Keratinocyte (primary cell): Measurements from ENCODE around the gene FAM83C. TPM values are rescaled to one million over a fixed set of nuclear protein-coding genes. Genes with fewer than 3 reads are reported as not detected.

Source experiments
- DNase-seq: peaks from one replicate; pipeline ENCODE4 v3.0.0-alpha.2; 2011; ENCODE audit warnings: low read depth, missing footprints, low spot score
- FAIRE-seq: peaks from 2 replicates; lab custom pipeline; 2011; peaks lifted over from hg19 to GRCh38; lab: Jason Lieb, UNC
- H2AFZ ChIP-seq: 2 replicates; pipeline ENCODE4 v1.6.0; 2012; ENCODE audit warnings: low read length, control low read depth, inconsistent platforms; ENCODE audit not compliant: control insufficient read depth
- H3K27ac ChIP-seq: 2 replicates; pipeline ENCODE4 v1.5.1; 2011; ENCODE audit warnings: low read length; ENCODE audit not compliant: control insufficient read depth, insufficient read depth
- H3K27me3 ChIP-seq: 3 replicates; pipeline ENCODE4 v1.6.0; 2011; ENCODE audit warnings: low read length; ENCODE audit not compliant: control insufficient read depth, insufficient read depth; ENCODE audit errors: extremely low read depth
- H3K36me3 ChIP-seq, 2 experiments: 2 replicates in 1 of 2; 3 replicates in 1 of 2; pipeline ENCODE4 v1.5.1; 2011; ENCODE audit warnings: low read length in 2 of 2, mild to moderate bottlenecking in 1 of 2; ENCODE audit not compliant: control insufficient read depth in 2 of 2, insufficient read depth in 2 of 2; ENCODE audit errors: extremely low read depth in 1 of 2
- H3K4me1 ChIP-seq: 3 replicates; pipeline ENCODE4 v1.5.1; 2011; ENCODE audit warnings: low read length; ENCODE audit not compliant: control insufficient read depth, insufficient read depth; ENCODE audit errors: extremely low read depth
- H3K4me2 ChIP-seq: 3 replicates; pipeline ENCODE4 v1.6.0; 2011; ENCODE audit warnings: low read depth, low read length; ENCODE audit not compliant: control insufficient read depth, insufficient read depth; ENCODE audit errors: extremely low read depth
- H3K4me3 ChIP-seq, 3 experiments: fragments of 200-600 bp in 1 of 3; sonication (generic) in 1 of 3; 2 replicates in 2 of 3; 3 replicates in 1 of 3; pipeline ENCODE4 v1.5.1; 2011 to 2016; ENCODE audit warnings: low read length in 3 of 3, mild to moderate bottlenecking in 3 of 3, control low read depth in 2 of 3, inconsistent platforms in 1 of 3, low read depth in 1 of 3, mixed read lengths in 1 of 3, mixed run types in 1 of 3, moderate library complexity in 1 of 3; ENCODE audit not compliant: control insufficient read depth in 2 of 3, insufficient read depth in 2 of 3; ENCODE audit errors: extremely low read depth in 1 of 3
- H3K79me2 ChIP-seq: 2 replicates; pipeline ENCODE4 v1.6.0; 2012; ENCODE audit warnings: low read length; ENCODE audit not compliant: control insufficient read depth, insufficient read depth
- H3K9ac ChIP-seq: 3 replicates; pipeline ENCODE4 v1.6.0; 2011; ENCODE audit warnings: low read length; ENCODE audit not compliant: control insufficient read depth, insufficient read depth; ENCODE audit errors: extremely low read depth
- H3K9me1 ChIP-seq: 3 replicates; pipeline ENCODE4 v1.6.0; 2011; ENCODE audit warnings: low read length; ENCODE audit not compliant: control insufficient read depth, insufficient read depth; ENCODE audit errors: extremely low read depth
- H3K9me3 ChIP-seq: 2 replicates; pipeline ENCODE4 v1.5.1; 2012; ENCODE audit warnings: low read depth, low read length; ENCODE audit not compliant: control insufficient read depth
- H4K20me1 ChIP-seq: 3 replicates; pipeline ENCODE4 v1.6.0; 2011; ENCODE audit warnings: low read length; ENCODE audit not compliant: control insufficient read depth, insufficient read depth; ENCODE audit errors: extremely low read depth
- EZH2 ChIP-seq: IDR thresholded peaks from one replicate; pipeline ENCODE4 v1.6.1; 2012; ENCODE audit warnings: inconsistent platforms, mild to moderate bottlenecking, low read length, moderate library complexity
- dilution Hi-C: fragments of 300-500 bp; cut with MboI; formaldehyde crosslinking; loops from one replicate; pipeline ENCODE4 v1.7.0; 2020; ENCODE audit warnings: low sequenced_read_pairs; ENCODE audit not compliant: extremely low pct_ligation_motif_present
- polyA plus RNA-seq, 5 experiments: library from polyadenylated mRNA; depleted of rRNA in 3 of 5; stranded (reverse) in 3 of 5; stranded (forward) in 1 of 5; unstranded in 1 of 5; fragments of >200 nt; gene quantifications; 1 replicate in 1 of 5; 2 replicates in 3 of 5; 3 replicates in 1 of 5; pipeline versions ENCODE4 v1.2.1 to v1.2.3, GENCODE V29; 2011 to 2012; ENCODE audit warnings: missing spikeins in 2 of 5, low read depth in 1 of 5, low replicate concordance in 1 of 5
- TF ChIP-seq, protein P1 (sequence below), 3 experiments: IDR thresholded peaks in 1 of 3; conservative IDR thresholded peaks in 1 of 3; optimal IDR thresholded peaks in 1 of 3; 2 replicates in 2 of 3; 3 replicates in 1 of 3; pipeline versions ENCODE3 to v1.5.1; 2011; ENCODE audit warnings: low read length in 3 of 3, mild to moderate bottlenecking in 3 of 3, moderate library complexity in 2 of 3, control low read depth in 1 of 3, inconsistent platforms in 1 of 3; ENCODE audit not compliant: insufficient read depth in 2 of 3; ENCODE audit errors: extremely low read depth in 1 of 3

The FAM83C gene
- polyA plus RNA-seq, 1 donor (not counting 4 experiments of a cell fraction or from before 2014, with no cell fraction given), result 12.4 TPM

DNA sequence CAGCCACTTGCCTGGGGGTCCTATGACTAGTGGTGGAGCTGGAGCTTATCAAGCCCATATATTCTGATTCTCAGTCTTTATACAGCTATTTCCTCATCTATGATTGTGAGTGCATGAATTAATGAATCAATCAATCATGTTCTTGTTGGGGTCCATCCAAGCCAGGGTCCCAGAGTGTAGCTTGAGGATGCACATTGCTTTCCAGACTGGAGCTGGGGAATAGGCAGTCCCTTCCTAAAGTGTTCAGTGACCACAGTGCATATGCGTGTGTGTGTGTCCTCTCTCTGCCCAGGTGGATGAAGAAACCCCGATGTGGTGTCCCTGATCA is 40.6 kb downstream of the FAM83C start:
- no peaks in the 10 kb centered on the region for H4K20me1 ChIP-seq
- no peak for FAIRE-seq
- H3K4me2 ChIP-seq, result no peak overlapping the region
- no peaks in the 10 kb centered on the region for H3K36me3 ChIP-seq
- DNase-seq, result no peak
- H3K9me3 ChIP-seq, result no peaks in the 10 kb centered on the region
- TF ChIP-seq EZH2, result no peak
- TF ChIP-seq, protein P1, sequence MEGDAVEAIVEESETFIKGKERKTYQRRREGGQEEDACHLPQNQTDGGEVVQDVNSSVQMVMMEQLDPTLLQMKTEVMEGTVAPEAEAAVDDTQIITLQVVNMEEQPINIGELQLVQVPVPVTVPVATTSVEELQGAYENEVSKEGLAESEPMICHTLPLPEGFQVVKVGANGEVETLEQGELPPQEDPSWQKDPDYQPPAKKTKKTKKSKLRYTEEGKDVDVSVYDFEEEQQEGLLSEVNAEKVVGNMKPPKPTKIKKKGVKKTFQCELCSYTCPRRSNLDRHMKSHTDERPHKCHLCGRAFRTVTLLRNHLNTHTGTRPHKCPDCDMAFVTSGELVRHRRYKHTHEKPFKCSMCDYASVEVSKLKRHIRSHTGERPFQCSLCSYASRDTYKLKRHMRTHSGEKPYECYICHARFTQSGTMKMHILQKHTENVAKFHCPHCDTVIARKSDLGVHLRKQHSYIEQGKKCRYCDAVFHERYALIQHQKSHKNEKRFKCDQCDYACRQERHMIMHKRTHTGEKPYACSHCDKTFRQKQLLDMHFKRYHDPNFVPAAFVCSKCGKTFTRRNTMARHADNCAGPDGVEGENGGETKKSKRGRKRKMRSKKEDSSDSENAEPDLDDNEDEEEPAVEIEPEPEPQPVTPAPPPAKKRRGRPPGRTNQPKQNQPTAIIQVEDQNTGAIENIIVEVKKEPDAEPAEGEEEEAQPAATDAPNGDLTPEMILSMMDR (optimal IDR thresholded peaks at IDR 0.05 in 1 of 3, IDR thresholded peaks at IDR 0.05 in 1 of 3, conservative IDR thresholded peaks at IDR 0.05 in 1 of 3; ENCODE audit: extremely low read depth in 1 of 3, insufficient read depth in 2 of 3, low read length in 3 of 3), result no peak
- dilution Hi-C loops, result no loop called here
- no peaks in the 10 kb centered on the region for H3K9me1 ChIP-seq
- H3K4me1 ChIP-seq, result no peaks in the 10 kb centered on the region
- H3K9ac ChIP-seq, result no peak overlapping the region
- no peaks in the 10 kb centered on the region for H3K79me2 ChIP-seq
- no peaks in the 10 kb centered on the region for H3K27me3 ChIP-seq
- no peak overlapping the region for H2AFZ ChIP-seq
- H3K4me3 ChIP-seq, result no peak overlapping the region
- H3K27ac ChIP-seq, result no peak overlapping the region

DNA sequence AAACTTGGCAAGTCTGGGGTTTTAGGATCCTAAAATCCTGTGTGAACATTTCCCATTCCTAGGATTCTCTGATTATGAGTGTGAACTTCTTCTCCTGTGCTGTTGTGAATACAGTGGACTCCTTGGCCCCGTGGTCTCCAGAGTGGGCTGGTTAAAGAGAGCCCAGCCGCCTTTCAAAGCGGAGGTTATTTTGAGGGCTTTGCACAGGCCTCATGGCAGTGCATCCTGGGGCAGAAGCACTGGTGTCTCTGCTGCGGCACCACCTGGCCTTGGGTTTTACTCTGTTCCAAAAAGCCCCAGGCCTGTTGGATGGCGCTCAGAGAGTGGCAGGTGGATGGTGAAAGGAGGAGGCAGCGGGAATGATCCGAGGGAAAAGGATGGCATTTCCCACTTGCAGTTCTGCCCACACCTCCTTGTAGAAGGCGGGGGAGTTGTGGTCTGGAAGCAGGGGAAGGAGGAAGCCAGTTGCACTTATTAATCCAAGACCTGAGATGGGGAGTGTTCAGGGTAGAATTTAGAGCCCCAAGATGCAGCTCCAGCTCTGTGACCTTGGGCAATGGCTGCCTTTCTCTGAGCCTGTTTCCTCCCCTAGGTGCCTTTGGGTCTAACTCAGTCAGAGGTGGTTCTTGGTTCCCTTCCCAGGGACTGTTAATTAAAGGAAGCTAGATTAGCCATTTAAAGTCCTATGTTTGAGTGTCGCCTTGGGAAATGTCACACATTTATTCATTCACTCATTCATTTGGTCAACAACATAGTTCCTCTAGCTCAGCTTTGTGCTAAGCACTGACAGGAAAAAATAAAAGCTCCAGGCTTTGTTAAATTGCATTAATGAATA is 43.4 kb downstream of the FAM83C start:
- Histone ChIP-seq H3K4me1 (no peaks in the 10 kb centered on the region), H3K9ac (no peak overlapping the region), H3K9me1 (no peaks in the 10 kb centered on the region), H3K79me2 (no peaks in the 10 kb centered on the region), H3K9me3 (no peaks in the 10 kb centered on the region), H3K27me3 (no peaks in the 10 kb centered on the region), H3K4me3 (no peak overlapping the region), H2AFZ (no peak overlapping the region), H3K36me3 (no peaks in the 10 kb centered on the region), H3K27ac (no peak overlapping the region), H3K4me2 (no peak overlapping the region), H4K20me1 (no peaks in the 10 kb centered on the region)
- DNase-seq, result no peak
- dilution Hi-C loops, result no loop called here
- TF ChIP-seq, protein P1 (optimal IDR thresholded peaks at IDR 0.05 in 1 of 3, IDR thresholded peaks at IDR 0.05 in 1 of 3, conservative IDR thresholded peaks at IDR 0.05 in 1 of 3; ENCODE audit: extremely low read depth in 1 of 3, insufficient read depth in 2 of 3, low read length in 3 of 3), result no peak
- no peak for TF ChIP-seq EZH2
- no peak for FAIRE-seq
